ENCODE data around the gene ZSCAN22.
A peak's percentile ranks its signal among the peaks of the same experiment; 100 is the strongest.

Gene ZSCAN22

GRCh38 chr19:58387338-58388174 lies 60.8 kb downstream of the ZSCAN22 start:
- peaks cover 32% of the 10 kb centered on the region for H3K79me2 ChIP-seq (ENCODE audit: low read length)
- TF ChIP-seq EZH2phosphoT487 (IDR thresholded peaks at IDR 0.05; ENCODE audit: low read length) = no peak
- TF ChIP-seq, protein P1, sequence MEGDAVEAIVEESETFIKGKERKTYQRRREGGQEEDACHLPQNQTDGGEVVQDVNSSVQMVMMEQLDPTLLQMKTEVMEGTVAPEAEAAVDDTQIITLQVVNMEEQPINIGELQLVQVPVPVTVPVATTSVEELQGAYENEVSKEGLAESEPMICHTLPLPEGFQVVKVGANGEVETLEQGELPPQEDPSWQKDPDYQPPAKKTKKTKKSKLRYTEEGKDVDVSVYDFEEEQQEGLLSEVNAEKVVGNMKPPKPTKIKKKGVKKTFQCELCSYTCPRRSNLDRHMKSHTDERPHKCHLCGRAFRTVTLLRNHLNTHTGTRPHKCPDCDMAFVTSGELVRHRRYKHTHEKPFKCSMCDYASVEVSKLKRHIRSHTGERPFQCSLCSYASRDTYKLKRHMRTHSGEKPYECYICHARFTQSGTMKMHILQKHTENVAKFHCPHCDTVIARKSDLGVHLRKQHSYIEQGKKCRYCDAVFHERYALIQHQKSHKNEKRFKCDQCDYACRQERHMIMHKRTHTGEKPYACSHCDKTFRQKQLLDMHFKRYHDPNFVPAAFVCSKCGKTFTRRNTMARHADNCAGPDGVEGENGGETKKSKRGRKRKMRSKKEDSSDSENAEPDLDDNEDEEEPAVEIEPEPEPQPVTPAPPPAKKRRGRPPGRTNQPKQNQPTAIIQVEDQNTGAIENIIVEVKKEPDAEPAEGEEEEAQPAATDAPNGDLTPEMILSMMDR (IDR thresholded peaks at IDR 0.05; ENCODE audit: low read length) = no peak
- no peak for TF ChIP-seq EZH2 (optimal IDR thresholded peaks at IDR 0.05; ENCODE audit: low read depth, low read length)
- H3K9ac ChIP-seq (ENCODE audit: low read length) = peak overlapping the region; percentile 84
- H3K27ac ChIP-seq (ENCODE audit: low read length) = peak overlapping the region; percentile 83; the same call in 1 of the 2 replicates
- peak overlapping the region; percentile 61 for H3K4me2 ChIP-seq (ENCODE audit: low read depth, low read length)
- H4K20me1 ChIP-seq (ENCODE audit: insufficient read depth, low read length) = no peaks in the 10 kb centered on the region
- peaks cover 12% of the 10 kb centered on the region; the same call in 1 of the 2 replicates for H3K4me1 ChIP-seq (ENCODE audit: low read length)
- no peaks in the 10 kb centered on the region for H3K27me3 ChIP-seq (replicated peaks; ENCODE audit: insufficient read depth, low read length)
- H3K9me3 ChIP-seq (replicated peaks; ENCODE audit: insufficient read depth, low read length) = no peaks in the 10 kb centered on the region
- no peaks in the 10 kb centered on the region for H3K9me2 ChIP-seq (replicated peaks; ENCODE audit: insufficient read depth, low read length)
- H3K4me3 ChIP-seq (ENCODE audit: low read length) = peak overlapping the region; percentile 87
- peaks cover 10% of the 10 kb centered on the region; the same call in 1 of the 2 replicates for H3K36me3 ChIP-seq (replicated peaks; ENCODE audit: insufficient read depth, low read length)
- DNase-seq = no peak
- H3F3A ChIP-seq (ENCODE audit: insufficient read depth, low read length) = peaks cover 3% of the 10 kb centered on the region; the same call in 1 of the 2 replicates
- peak overlapping the region; percentile 24; the same call in 1 of the 2 replicates for H2AFZ ChIP-seq (ENCODE audit: low read length)

DNA sequence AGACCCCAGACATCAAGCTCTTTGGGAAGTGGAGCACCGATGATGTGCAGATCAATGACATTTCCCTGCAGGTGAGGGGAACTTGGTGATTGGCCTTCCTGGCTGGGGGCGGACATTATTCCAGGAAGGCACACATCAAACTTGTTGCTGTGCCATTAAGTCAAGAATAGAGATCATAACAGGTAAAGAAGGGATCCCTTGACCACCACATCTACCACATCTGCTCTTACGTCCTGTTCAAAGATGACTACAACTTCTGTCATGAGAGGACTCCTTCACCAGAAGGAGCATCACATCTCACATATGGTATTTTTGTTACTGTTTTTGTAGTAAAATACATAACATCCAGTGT lies 61.4 kb downstream of the ZSCAN22 start:
- H3K36me3 ChIP-seq (replicated peaks; ENCODE audit: insufficient read depth, low read length) = peaks cover 10% of the 10 kb centered on the region; the same call in 1 of the 2 replicates
- H4K20me1 ChIP-seq (ENCODE audit: insufficient read depth, low read length) = no peaks in the 10 kb centered on the region
- peaks cover 3% of the 10 kb centered on the region; the same call in 1 of the 2 replicates for H3F3A ChIP-seq (ENCODE audit: insufficient read depth, low read length)
- peaks cover 37% of the 10 kb centered on the region for H3K79me2 ChIP-seq (ENCODE audit: low read length)
- no peak overlapping the region for H2AFZ ChIP-seq (ENCODE audit: low read length)
- peaks cover 12% of the 10 kb centered on the region; the same call in 1 of the 2 replicates for H3K4me1 ChIP-seq (ENCODE audit: low read length)
- H3K4me3 ChIP-seq (ENCODE audit: low read length) = peak overlapping the region; percentile 87
- H3K9me2 ChIP-seq (replicated peaks; ENCODE audit: insufficient read depth, low read length) = no peaks in the 10 kb centered on the region
- TF ChIP-seq, protein P1 (IDR thresholded peaks at IDR 0.05; ENCODE audit: low read length) = no peak
- no peak for TF ChIP-seq EZH2 (optimal IDR thresholded peaks at IDR 0.05; ENCODE audit: low read depth, low read length)
- TF ChIP-seq EZH2phosphoT487 (IDR thresholded peaks at IDR 0.05; ENCODE audit: low read length) = no peak
- no peak overlapping the region for H3K27ac ChIP-seq (ENCODE audit: low read length)
- peak overlapping the region; percentile 61 for H3K4me2 ChIP-seq (ENCODE audit: low read depth, low read length)
- no peak for DNase-seq
- no peaks in the 10 kb centered on the region for H3K9me3 ChIP-seq (replicated peaks; ENCODE audit: insufficient read depth, low read length)
- no peak overlapping the region for H3K9ac ChIP-seq (ENCODE audit: low read length)
- no peaks in the 10 kb centered on the region for H3K27me3 ChIP-seq (replicated peaks; ENCODE audit: insufficient read depth, low read length)
